ENCODE measurements around the gene CMPK1.
"Not testable (repeated sequence)": the region's sequence is repeated elsewhere in the genome, so short reads cannot be mapped to it uniquely, and the experiment has no call there.

CMPK1 gene

GRCh38 chr1:47340227-47340626 is 6.6 kb downstream of the CMPK1 start:
- TF ChIP-seq CTCF (IDR thresholded peaks at IDR 0.05; ENCODE audit: insufficient read depth, low read length) (no peak), POLR2AphosphoS5 (IDR thresholded peaks at IDR 0.05; ENCODE audit: low read depth) (no peak), SPI1 (IDR thresholded peaks at IDR 0.05; ENCODE audit: borderline replicate concordance, low read depth) (no peak), GABPA (IDR thresholded peaks at IDR 0.05; ENCODE audit: low read depth) (no peak)
- TF ChIP-seq, protein P1, sequence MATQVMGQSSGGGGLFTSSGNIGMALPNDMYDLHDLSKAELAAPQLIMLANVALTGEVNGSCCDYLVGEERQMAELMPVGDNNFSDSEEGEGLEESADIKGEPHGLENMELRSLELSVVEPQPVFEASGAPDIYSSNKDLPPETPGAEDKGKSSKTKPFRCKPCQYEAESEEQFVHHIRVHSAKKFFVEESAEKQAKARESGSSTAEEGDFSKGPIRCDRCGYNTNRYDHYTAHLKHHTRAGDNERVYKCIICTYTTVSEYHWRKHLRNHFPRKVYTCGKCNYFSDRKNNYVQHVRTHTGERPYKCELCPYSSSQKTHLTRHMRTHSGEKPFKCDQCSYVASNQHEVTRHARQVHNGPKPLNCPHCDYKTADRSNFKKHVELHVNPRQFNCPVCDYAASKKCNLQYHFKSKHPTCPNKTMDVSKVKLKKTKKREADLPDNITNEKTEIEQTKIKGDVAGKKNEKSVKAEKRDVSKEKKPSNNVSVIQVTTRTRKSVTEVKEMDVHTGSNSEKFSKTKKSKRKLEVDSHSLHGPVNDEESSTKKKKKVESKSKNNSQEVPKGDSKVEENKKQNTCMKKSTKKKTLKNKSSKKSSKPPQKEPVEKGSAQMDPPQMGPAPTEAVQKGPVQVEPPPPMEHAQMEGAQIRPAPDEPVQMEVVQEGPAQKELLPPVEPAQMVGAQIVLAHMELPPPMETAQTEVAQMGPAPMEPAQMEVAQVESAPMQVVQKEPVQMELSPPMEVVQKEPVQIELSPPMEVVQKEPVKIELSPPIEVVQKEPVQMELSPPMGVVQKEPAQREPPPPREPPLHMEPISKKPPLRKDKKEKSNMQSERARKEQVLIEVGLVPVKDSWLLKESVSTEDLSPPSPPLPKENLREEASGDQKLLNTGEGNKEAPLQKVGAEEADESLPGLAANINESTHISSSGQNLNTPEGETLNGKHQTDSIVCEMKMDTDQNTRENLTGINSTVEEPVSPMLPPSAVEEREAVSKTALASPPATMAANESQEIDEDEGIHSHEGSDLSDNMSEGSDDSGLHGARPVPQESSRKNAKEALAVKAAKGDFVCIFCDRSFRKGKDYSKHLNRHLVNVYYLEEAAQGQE (IDR thresholded peaks at IDR 0.05; ENCODE audit: insufficient replicate concordance, low read depth) = no peak
- Histone ChIP-seq H3K4me3 (replicated peaks; ENCODE audit: insufficient read depth, low read length) (no peak overlapping the region), H3K27me3 (ENCODE audit: insufficient read depth, poor library complexity, severe bottlenecking) (no peaks in the 10 kb centered on the region), H3K27ac (replicated peaks) (no peak overlapping the region)
- no peak for DNase-seq (ENCODE audit: low read depth in 1 of 2, low spot score in 1 of 2)

- H3K27ac ChIP-seq (replicated peaks); H3K4me3 ChIP-seq (replicated peaks; ENCODE audit: insufficient read depth, low read length); DNase-seq (ENCODE audit: low read depth in 1 of 2, low spot score in 1 of 2); H3K27me3 ChIP-seq (ENCODE audit: insufficient read depth, poor library complexity, severe bottlenecking): not testable (repeated sequence)
Measured at GRCh38 chr1:47346979-47347378, 13.4 kb downstream of the CMPK1 start.

GRCh38 chr1:47347735-47348134 is 14.1 kb downstream of the CMPK1 start:
- Histone ChIP-seq H3K27me3 (ENCODE audit: insufficient read depth, poor library complexity, severe bottlenecking) (no peaks in the 10 kb centered on the region), H3K27ac (replicated peaks) (no peak overlapping the region), H3K4me3 (replicated peaks; ENCODE audit: insufficient read depth, low read length) (no peak overlapping the region)
- DNase-seq (ENCODE audit: low read depth in 1 of 2, low spot score in 1 of 2) = no peak
- TF ChIP-seq GABPA (IDR thresholded peaks at IDR 0.05; ENCODE audit: low read depth) (no peak), POLR2AphosphoS5 (IDR thresholded peaks at IDR 0.05; ENCODE audit: low read depth) (no peak), SPI1 (IDR thresholded peaks at IDR 0.05; ENCODE audit: borderline replicate concordance, low read depth) (no peak), CTCF (IDR thresholded peaks at IDR 0.05; ENCODE audit: insufficient read depth, low read length) (no peak)
- TF ChIP-seq, protein P1 (IDR thresholded peaks at IDR 0.05; ENCODE audit: insufficient replicate concordance, low read depth) = no peak

DNA sequence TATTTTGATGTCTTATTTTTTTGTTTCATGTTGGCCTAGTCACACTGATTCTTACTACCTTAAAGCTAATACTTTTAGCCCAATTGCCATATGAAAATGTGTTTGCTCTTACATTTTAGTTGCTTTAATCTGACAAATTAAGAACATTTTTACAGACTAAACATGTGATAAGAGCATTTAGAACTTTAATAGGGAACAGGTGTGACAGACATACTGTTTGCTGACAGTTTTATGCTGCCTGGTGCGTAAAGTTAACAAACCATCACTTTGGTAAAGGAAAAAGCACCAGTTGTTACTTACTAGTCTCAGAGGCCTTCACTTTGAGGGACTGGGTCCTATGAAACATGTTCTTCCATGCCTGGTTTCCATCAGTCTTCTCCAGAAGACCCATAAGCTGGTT is 14.7 kb downstream of the CMPK1 start:
- TF ChIP-seq CTCF (IDR thresholded peaks at IDR 0.05; ENCODE audit: insufficient read depth, low read length) (no peak), GABPA (IDR thresholded peaks at IDR 0.05; ENCODE audit: low read depth) (no peak), POLR2AphosphoS5 (IDR thresholded peaks at IDR 0.05; ENCODE audit: low read depth) (no peak), SPI1 (IDR thresholded peaks at IDR 0.05; ENCODE audit: borderline replicate concordance, low read depth) (no peak)
- TF ChIP-seq, protein P1 (IDR thresholded peaks at IDR 0.05; ENCODE audit: insufficient replicate concordance, low read depth) = no peak
- no peak for DNase-seq (ENCODE audit: low read depth in 1 of 2, low spot score in 1 of 2)
- no peaks in the 10 kb centered on the region for H3K27me3 ChIP-seq (ENCODE audit: insufficient read depth, poor library complexity, severe bottlenecking)
- H3K4me3 ChIP-seq (replicated peaks; ENCODE audit: insufficient read depth, low read length) = no peak overlapping the region
- no peak overlapping the region for H3K27ac ChIP-seq (replicated peaks)
